K562 (cell line): ENCODE measurements around the gene FIS1. TPM values are rescaled to one million over a fixed set of nuclear protein-coding genes. Genes with fewer than 3 reads are reported as not detected.

ENCODE experiments used
- ATAC-seq: fragments of 200-7000 bp; cut with Tn5 transposase; 3 replicates; pipeline ENCODE4 v1.9.1; 2020; ENCODE audit warnings: moderate library complexity
- BruUV-seq: library from RNA; stranded (reverse); fragments of 400-500 nt; replicated peaks from 2 replicates; lab custom pipeline; 2021; lab: Mats Ljungman, UMichigan
- CTCF ChIA-PET: fragments of 300-600 bp; formaldehyde crosslinking; extraction: SDS; loops from one replicate; lab custom pipeline; 2021; ENCODE audit warnings: low intra/inter-chr PET ratio; lab: Yijun Ruan, JAX
- POLR2A ChIA-PET: fragments of 300-600, 350-650 bp; sonication (Branson Sonifier 250); formaldehyde crosslinking; extraction: SDS; loops from one replicate; lab custom pipeline; 2021; ENCODE audit warnings: antibody characterized with exemption, inconsistent platforms; lab: Yijun Ruan, JAX
- DNase-seq, 4 experiments: peaks; one replicate each; pipeline versions ENCODE4 v3.0.0 to v3.0.0-alpha.2; 2011 to 2018; ENCODE audit warnings: low spot score in 3 of 4, mixed read lengths in 3 of 4; ENCODE audit errors: extremely low read depth in 1 of 4
- FAIRE-seq: peaks from 2 replicates; lab custom pipeline; 2011; peaks lifted over from hg19 to GRCh38; lab: Jason Lieb, UNC
- H2AFZ ChIP-seq: 2 replicates; pipeline ENCODE4 v1.6.0; 2011; ENCODE audit warnings: low read depth, low read length, control low read depth, inconsistent platforms
- H3K27ac ChIP-seq: fragments of 200-600 bp; 3 replicates; pipeline ENCODE4 v1.8.0; 2011; ENCODE audit warnings: low read depth, mild to moderate bottlenecking, control low read depth, inconsistent platforms, low read length, moderate library complexity, mixed read lengths; ENCODE audit errors: extremely low read depth
- H3K27me3 ChIP-seq, 2 experiments: fragments of 300-600 bp in 1 of 2; 2 replicates in 1 of 2; 3 replicates in 1 of 2; pipeline versions ENCODE4 v1.6.0 to v1.8.0; 2011; ENCODE audit warnings: inconsistent platforms in 2 of 2, low read length in 2 of 2, mild to moderate bottlenecking in 1 of 2, mixed read lengths in 1 of 2, moderate library complexity in 1 of 2; ENCODE audit not compliant: control insufficient read depth in 2 of 2, insufficient read depth in 2 of 2
- H3K36me3 ChIP-seq: fragments of 300-600 bp; 3 replicates; pipeline ENCODE4 v1.8.0; 2011; ENCODE audit warnings: mild to moderate bottlenecking, low read length, inconsistent platforms; ENCODE audit not compliant: control insufficient read depth, insufficient read depth
- H3K4me1 ChIP-seq, 2 experiments: fragments of 200-600 bp in 1 of 2; replicated peaks in 1 of 2; 2 replicates in 1 of 2; 3 replicates in 1 of 2; pipeline versions ENCODE4 v1.5.1 to v1.8.0; 2011; ENCODE audit warnings: inconsistent platforms in 2 of 2, low read length in 2 of 2, mild to moderate bottlenecking in 1 of 2, mixed read lengths in 1 of 2, moderate library complexity in 1 of 2; ENCODE audit not compliant: control insufficient read depth in 2 of 2, insufficient read depth in 2 of 2
- H3K4me2 ChIP-seq: 2 replicates; pipeline ENCODE4 v1.6.1; 2011; ENCODE audit warnings: low read length, control low read depth, inconsistent platforms, mixed read lengths; ENCODE audit not compliant: insufficient read depth
- H3K4me3 ChIP-seq: fragments of 200-600 bp; sonication (generic), shearing (Covaris generic); 2 replicates; pipeline ENCODE4 v1.5.1; 2016; ENCODE audit warnings: control low read depth, inconsistent platforms
- H3K79me2 ChIP-seq: fragments of 200-600 bp; 3 replicates; pipeline ENCODE4 v1.8.0; 2011; ENCODE audit warnings: low read length, inconsistent platforms; ENCODE audit not compliant: control insufficient read depth, insufficient read depth
- H3K9ac ChIP-seq, 2 experiments: 2 replicates each; pipeline versions ENCODE4 v1.6.0 to v1.6.1; 2011; ENCODE audit warnings: low read depth in 2 of 2, low read length in 2 of 2, control low read depth in 1 of 2, inconsistent platforms in 1 of 2, mild to moderate bottlenecking in 1 of 2, mixed read lengths in 1 of 2; ENCODE audit not compliant: insufficient read depth in 1 of 2
- H3K9me1 ChIP-seq: one replicate; pipeline ENCODE4 v1.6.0; 2011; ENCODE audit warnings: inconsistent platforms, mild to moderate bottlenecking, low read length, moderate library complexity; ENCODE audit not compliant: control insufficient read depth, insufficient read depth
- H3K9me3 ChIP-seq: replicated peaks from 2 replicates; pipeline ENCODE4 v1.5.1; 2011; ENCODE audit warnings: low read depth, low read length, inconsistent platforms; ENCODE audit not compliant: control insufficient read depth, insufficient read depth
- H4K20me1 ChIP-seq: replicated peaks from 2 replicates; pipeline ENCODE4 v1.6.1; 2011; ENCODE audit warnings: low read length, inconsistent platforms, mixed read lengths; ENCODE audit not compliant: control insufficient read depth, insufficient read depth
- POLR2G ChIP-seq: fragments of 200-400 bp; formaldehyde crosslinking; IDR thresholded peaks from 2 replicates; pipeline ENCODE4 v1.6.1; 2017; ENCODE audit warnings: low read depth, mild to moderate bottlenecking, antibody characterized with exemption, low read length, moderate library complexity
- REST ChIP-seq, 2 experiments: fragments of 450-650 bp; formaldehyde crosslinking in 1 of 2; IDR thresholded peaks; 2 replicates each; pipeline versions ENCODE4 v1.4.0 to v1.6.1; 2014 to 2020; ENCODE audit warnings: mild to moderate bottlenecking in 2 of 2, borderline replicate concordance in 1 of 2, low read depth in 1 of 2
- ZBTB7A ChIP-seq: IDR thresholded peaks from 2 replicates; pipeline ENCODE4 v1.6.1; 2011; ENCODE audit warnings: low read depth, mild to moderate bottlenecking, low read length, moderate library complexity, borderline replicate concordance; ENCODE audit not compliant: control insufficient read depth
- ZBTB8A ChIP-seq: fragments of 450-650 bp; IDR thresholded peaks from 2 replicates; pipeline ENCODE4 v1.6.1; 2018; ENCODE audit warnings: mild to moderate bottlenecking, moderate library complexity; ENCODE audit not compliant: partially characterized antibody
- WGBS: fragments of 100-300 bp; shearing (Covaris generic); methylation state at CpG from one replicate; pipeline ENCODE4 v1.1.6; 2016; ENCODE audit warnings: low coverage, mixed read lengths; ENCODE audit not compliant: insufficient coverage; ENCODE audit errors: missing lambda C conversion rate; 5-methylcytosine and 5-hydroxymethylcytosine counted together
- in situ Hi-C: fragments of 300-500 bp; cut with MboI; formaldehyde crosslinking; loops from 4 replicates; pipeline ENCODE4 v1.15.0; 2018; ENCODE audit warnings: inconsistent platforms, mixed read lengths
- intact Hi-C: fragments of 100-400 bp; cut with micrococcal nuclease; formaldehyde crosslinking; loops from 2 replicates; pipeline ENCODE4 v1.14.2; 2022
- polyA plus RNA-seq, 8 experiments: library from polyadenylated mRNA; depleted of rRNA in 4 of 8; stranded (reverse) in 5 of 8; unstranded in 3 of 8; fragments of >200 nt; fragmentation: Nextera tagmentation in 2 of 8; fragmentation: Illumina TruSeq in 1 of 8; extraction: Ambion mirVana in 2 of 8; extraction: Trizol in 1 of 8; gene quantifications; 2 replicates each; pipeline versions ENCODE4 v1.2.1 to v1.2.3, GENCODE V29; 2011 to 2014; ENCODE audit warnings: inconsistent platforms in 1 of 8, missing spikeins in 1 of 8
- total RNA-seq, 7 experiments: library from RNA; depleted of rRNA in 6 of 7; stranded (reverse); fragments of >200 nt in 6 of 7; fragmentation: Illumina TruSeq in 2 of 7; extraction: Trizol in 2 of 7; gene quantifications; 2 replicates each; pipeline versions ENCODE4 v1.2.1 to v1.2.3, GENCODE V29; 2011 to 2021; ENCODE audit warnings: low replicate concordance in 1 of 7

FIS1 gene
- total and polyA plus RNA-seq, 9 of the 15 experiments (the other 6 are each of a cell fraction or from before 2014, with no cell fraction given), result 86.0 to 257 (median 144) TPM

DNA sequence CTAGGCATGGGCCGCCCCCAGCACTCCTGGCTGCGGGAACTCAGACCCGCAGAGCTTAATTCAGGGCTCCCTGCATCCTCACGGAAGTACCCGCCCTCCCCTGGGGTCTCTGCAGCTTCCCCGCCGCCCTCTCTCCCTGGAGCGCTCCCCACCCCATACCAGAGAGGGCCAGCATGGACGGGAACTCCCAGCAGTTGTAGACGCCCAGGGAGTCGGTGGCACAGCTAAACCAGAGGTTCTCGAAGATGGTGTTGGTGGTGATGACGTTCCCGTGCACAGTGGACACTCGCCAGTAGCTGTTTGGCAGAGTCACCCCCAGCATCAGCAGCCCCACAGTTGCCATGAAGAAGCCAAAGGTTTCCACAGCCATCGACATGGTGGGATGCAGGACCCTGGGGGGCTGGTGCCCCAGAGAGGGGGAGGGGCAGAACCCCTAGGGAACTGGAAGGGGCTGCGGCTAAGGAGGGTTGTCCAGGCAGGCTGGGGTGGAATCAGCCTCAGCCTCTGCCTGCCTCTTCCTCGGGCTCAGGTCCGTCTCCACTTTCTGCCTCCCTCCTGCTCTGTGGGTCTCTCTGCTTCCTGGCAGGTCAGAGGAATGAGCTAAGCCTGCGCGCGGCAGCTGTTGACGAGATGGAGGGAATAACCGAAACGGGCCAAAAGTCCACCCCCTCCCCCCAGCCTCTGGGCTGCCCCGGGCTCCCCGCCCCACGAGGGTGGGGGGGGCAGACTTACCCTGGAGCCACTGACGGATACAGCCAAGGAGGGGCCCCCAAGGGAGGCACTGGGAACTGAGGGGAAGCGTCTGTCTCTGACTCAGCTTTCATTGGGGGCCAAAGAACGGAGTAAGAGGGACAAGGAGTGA lies 7.4 kb downstream of the FIS1 start, which contains the start of gene CLDN15:
TSS of gene CLDN15 (minus strand) at position 597 of the 862 bp plus-strand sequence. CDS start at position 376, 221 bp downstream.
- CTCF ChIA-PET, result no interaction called here
- peaks cover 9% of the 10 kb centered on the region; the same call in 2 of the 3 replicates for H3K79me2 ChIP-seq
- no peak within 1 kb of the TSS for H3K4me3 ChIP-seq
- ATAC-seq (no peak), FAIRE-seq (no peak), DNase-seq (peak in 1 of 4 experiments; percentile 43)
- 85% methylated on average over 26 of the region's 31 CpGs for WGBS
- TF ChIP-seq ZBTB8A, result no peak
- TF ChIP-seq REST (IDR thresholded peaks at IDR 0.05; ENCODE audit: borderline replicate concordance), result no peak
- TF ChIP-seq REST (CRISPR knock-in tag; IDR thresholded peaks at IDR 0.05; ENCODE audit: low read depth), result no peak
- peak; percentile 68 for TF ChIP-seq POLR2G
- 0 out of 2 replicates have a peak, but pooled peaks have one; percentile 22 for TF ChIP-seq ZBTB7A
- H3K27ac ChIP-seq, result no peak within 1 kb of the TSS; the same call in 2 of the 3 replicates
- no peaks in the 10 kb centered on the region for H3K27me3 ChIP-seq
- H3K4me2 ChIP-seq, result no peak within 1 kb of the TSS
- POLR2A ChIA-PET, result interaction anchor here (0.7 to 1.7 kb wide), 6 partner anchors 9 to 470 kb away, joined by 3 to 7 read pairs (median 3); partner anchors contain the start of genes PLOD3 and ZNHIT1
- no peak within 1 kb of the TSS for H2AFZ ChIP-seq
- H3K9me3 ChIP-seq, result no peaks in the 10 kb centered on the region
- no TSS peak for BruUV-seq
- H4K20me1 ChIP-seq, result peaks cover 7% of the 10 kb centered on the region; the same call in 1 of the 2 replicates
- peaks cover 44% of the 10 kb centered on the region for H3K36me3 ChIP-seq
- in situ Hi-C loops, result no loop called here
- H3K4me1 ChIP-seq, result peaks cover 21 to 84% of the 10 kb centered on the region in 2 experiments; a peak in 4 of 5 replicates
- H3K9me1 ChIP-seq, result no peaks in the 10 kb centered on the region
- peak within 1 kb of the TSS in 1 of 2 experiments; percentile 53; a peak in 2 of 4 replicates for H3K9ac ChIP-seq
- intact Hi-C loops, result no loop called here
